HCT116 (cell line): Measurements from ENCODE around the gene FOSB. TPM values are rescaled to one million over a fixed set of nuclear protein-coding genes. Genes with fewer than 3 reads are reported as not detected.

Source experiments
- ATAC-seq: fragments of 200-7000 bp; cut with Tn5 transposase; 2 replicates; pipeline ENCODE4 v1.9.1; 2020; ENCODE audit warnings: mild to moderate bottlenecking, moderate library complexity
- BruUV-seq: library from RNA; stranded (reverse); fragments of 400-500 nt; replicated peaks from 2 replicates; lab custom pipeline; 2021; lab: Mats Ljungman, UMichigan
- CTCF ChIA-PET: fragments of 300-600 bp; sonication (Branson Sonifier 250); formaldehyde crosslinking; loops from one replicate; lab custom pipeline; 2021; ENCODE audit warnings: antibody characterized with exemption; lab: Charles Lee
- POLR2A ChIA-PET: fragments of 300-600, 350-600 bp; sonication (Branson Sonifier 250); formaldehyde crosslinking; loops from one replicate; lab custom pipeline; 2021; ENCODE audit warnings: antibody characterized with exemption; lab: Charles Lee
- RAD21 ChIA-PET, 2 experiments: fragments of 300-600 bp; sonication (Branson Sonifier 250); formaldehyde crosslinking; loops; one replicate each; lab custom pipeline; 2023; ENCODE audit warnings: low total read pairs in 2 of 2; ENCODE audit not compliant: uncharacterized antibody in 2 of 2, unreplicated experiment in 2 of 2, low non-redundant PET in 1 of 2; lab: Charles Lee
- DNase-seq: peaks from one replicate; pipeline ENCODE4 v3.0.0-alpha.2; 2010; ENCODE audit warnings: low read depth, low spot score
- H2AFZ ChIP-seq: fragments of 200-600 bp; shearing (Covaris generic), sonication (generic); 2 replicates; pipeline ENCODE4 v1.6.1; 2017; ENCODE audit warnings: low read depth, mixed run types, mixed read lengths, antibody characterized with exemption, low read length; ENCODE audit not compliant: poor library complexity, severe bottlenecking
- H3K27ac ChIP-seq: 2 replicates; pipeline ENCODE4 v1.5.1; 2012; ENCODE audit warnings: low read depth, low read length
- H3K27me3 ChIP-seq: fragments of 200-600 bp; sonication (generic); 2 replicates; pipeline ENCODE4 v1.6.1; 2016; ENCODE audit warnings: mixed run types, low read length, mixed read lengths; ENCODE audit not compliant: insufficient read depth
- H3K36me3 ChIP-seq, 2 experiments: fragments of 200-500 bp in 1 of 2; fragments of 200-600 bp in 1 of 2; sonication (Bioruptor generic) in 1 of 2; sonication (generic) in 1 of 2; 2 replicates each; pipeline versions ENCODE4 v1.5.1 to v1.6.1; 2014 to 2016; ENCODE audit warnings: low read length in 2 of 2, inconsistent platforms in 1 of 2, mixed read lengths in 1 of 2, mixed run types in 1 of 2; ENCODE audit not compliant: insufficient read depth in 2 of 2, control insufficient read depth in 1 of 2
- H3K4me1 ChIP-seq, 2 experiments: fragments of 200-600 bp in 1 of 2; sonication (generic) in 1 of 2; 2 replicates each; pipeline versions ENCODE4 v1.5.1 to v1.6.1; 2012 to 2017; ENCODE audit warnings: low read length in 2 of 2, inconsistent platforms in 1 of 2, mild to moderate bottlenecking in 1 of 2, mixed read lengths in 1 of 2, mixed run types in 1 of 2, moderate library complexity in 1 of 2; ENCODE audit not compliant: insufficient read depth in 2 of 2, control insufficient read depth in 1 of 2
- H3K4me2 ChIP-seq: fragments of 200-600 bp; sonication (generic); 2 replicates; pipeline ENCODE4 v1.6.1; 2017; ENCODE audit warnings: mixed run types, low read length, mixed read lengths
- H3K4me3 ChIP-seq, 2 experiments: fragments of 200-600 bp in 1 of 2; sonication (generic) in 1 of 2; replicated peaks in 1 of 2; 2 replicates each; pipeline ENCODE4 v1.5.1; 2011 to 2016; ENCODE audit warnings: low read length in 2 of 2, control low read depth in 1 of 2, low read depth in 1 of 2, mild to moderate bottlenecking in 1 of 2, mixed read lengths in 1 of 2, mixed run types in 1 of 2
- H3K79me2 ChIP-seq: fragments of 200-600 bp; sonication (generic); 2 replicates; pipeline ENCODE4 v1.6.1; 2017; ENCODE audit warnings: mild to moderate bottlenecking, mixed run types, low read length, moderate library complexity, mixed read lengths; ENCODE audit not compliant: insufficient read depth
- H3K9ac ChIP-seq: fragments of 200-600 bp; sonication (generic); 2 replicates; pipeline ENCODE4 v1.6.1; 2016; ENCODE audit warnings: low read length, mixed read lengths
- H3K9me2 ChIP-seq: fragments of 200-600 bp; sonication (generic), shearing (Covaris generic); 2 replicates; pipeline ENCODE4 v1.6.1; 2017; ENCODE audit warnings: mixed run types, mild to moderate bottlenecking, moderate library complexity; ENCODE audit not compliant: insufficient read depth
- H3K9me3 ChIP-seq, 2 experiments: fragments of 200-500 bp in 1 of 2; fragments of 200-600 bp in 1 of 2; sonication (Bioruptor generic) in 1 of 2; sonication (generic) in 1 of 2; 2 replicates each; pipeline ENCODE4 v1.6.1; 2014 to 2017; ENCODE audit warnings: low read length in 2 of 2, mixed read lengths in 2 of 2, inconsistent platforms in 1 of 2, low read depth in 1 of 2, mild to moderate bottlenecking in 1 of 2, mixed run types in 1 of 2, moderate library complexity in 1 of 2; ENCODE audit not compliant: control insufficient read depth in 1 of 2, insufficient read depth in 1 of 2
- H4K20me1 ChIP-seq: fragments of 200-600 bp; sonication (generic), shearing (Covaris generic); 2 replicates; pipeline ENCODE4 v1.6.1; 2017; ENCODE audit warnings: mixed run types, mild to moderate bottlenecking, moderate library complexity; ENCODE audit not compliant: insufficient read depth
- CEBPB ChIP-seq: IDR thresholded peaks from 2 replicates; pipeline ENCODE4 v1.6.1; 2012; ENCODE audit warnings: low read depth
- ELF1 ChIP-seq: IDR thresholded peaks from 2 replicates; pipeline ENCODE4 v1.6.1; 2012; ENCODE audit warnings: low read depth, borderline replicate concordance
- FOSL1 ChIP-seq: IDR thresholded peaks from 2 replicates; pipeline ENCODE4 v1.6.1; 2012; ENCODE audit warnings: low read depth
- JUND ChIP-seq: IDR thresholded peaks from 2 replicates; pipeline ENCODE4 v1.6.1; 2012
- MAX ChIP-seq: IDR thresholded peaks from 2 replicates; pipeline ENCODE4 v1.6.1; 2012
- POLR2A ChIP-seq: IDR thresholded peaks from 2 replicates; pipeline ENCODE4 v1.7.0; 2011; ENCODE audit warnings: borderline replicate concordance; ENCODE audit not compliant: insufficient read depth, insufficient read length; ENCODE audit errors: extremely low read depth
- POLR2AphosphoS5 ChIP-seq: IDR thresholded peaks from 2 replicates; pipeline ENCODE4 v1.6.1; 2011; ENCODE audit warnings: mild to moderate bottlenecking, low read depth, low read length, moderate library complexity
- SP1 ChIP-seq: IDR thresholded peaks from 2 replicates; pipeline ENCODE4 v1.6.1; 2012; ENCODE audit warnings: low read depth
- TCF7L2 ChIP-seq: IDR thresholded peaks from 2 replicates; pipeline ENCODE4 v1.7.0; 2011; ENCODE audit warnings: borderline replicate concordance, inconsistent platforms; ENCODE audit not compliant: insufficient read depth, insufficient read length; ENCODE audit errors: extremely low read depth
- YY1 ChIP-seq: IDR thresholded peaks from 2 replicates; pipeline ENCODE4 v1.6.1; 2011; ENCODE audit warnings: low read length, low read depth, moderate library complexity, mild to moderate bottlenecking; ENCODE audit not compliant: insufficient replicate concordance; ENCODE audit errors: extremely low read depth
- ZFX ChIP-seq: fragments of 450-650 bp; IDR thresholded peaks from 2 replicates; pipeline ENCODE4 v1.6.1; 2017
- ZNF274 ChIP-seq: fragments of 200-500 bp; sonication (Bioruptor generic); IDR thresholded peaks from 2 replicates; pipeline ENCODE4 v1.6.1; 2014; ENCODE audit warnings: mild to moderate bottlenecking, low read depth, low read length, inconsistent platforms
- intact Hi-C: fragments of 100-400 bp; cut with micrococcal nuclease; formaldehyde crosslinking; loops from 2 replicates; pipeline ENCODE4 v1.10.0; 2022
- total RNA-seq: library from RNA; stranded (reverse); gene quantifications from one replicate; pipeline ENCODE4 v1.2.1, GENCODE V29; 2021; ENCODE audit not compliant: unreplicated experiment
- TF ChIP-seq, protein P1 (sequence below): IDR thresholded peaks from 2 replicates; pipeline ENCODE4 v1.6.1; 2011; ENCODE audit warnings: mild to moderate bottlenecking, low read length, moderate library complexity; ENCODE audit not compliant: insufficient replicate concordance; ENCODE audit errors: extremely low read depth

The FOSB gene
- total RNA-seq, 1 experiment from 2014 or later = 12.6 TPM

DNA sequence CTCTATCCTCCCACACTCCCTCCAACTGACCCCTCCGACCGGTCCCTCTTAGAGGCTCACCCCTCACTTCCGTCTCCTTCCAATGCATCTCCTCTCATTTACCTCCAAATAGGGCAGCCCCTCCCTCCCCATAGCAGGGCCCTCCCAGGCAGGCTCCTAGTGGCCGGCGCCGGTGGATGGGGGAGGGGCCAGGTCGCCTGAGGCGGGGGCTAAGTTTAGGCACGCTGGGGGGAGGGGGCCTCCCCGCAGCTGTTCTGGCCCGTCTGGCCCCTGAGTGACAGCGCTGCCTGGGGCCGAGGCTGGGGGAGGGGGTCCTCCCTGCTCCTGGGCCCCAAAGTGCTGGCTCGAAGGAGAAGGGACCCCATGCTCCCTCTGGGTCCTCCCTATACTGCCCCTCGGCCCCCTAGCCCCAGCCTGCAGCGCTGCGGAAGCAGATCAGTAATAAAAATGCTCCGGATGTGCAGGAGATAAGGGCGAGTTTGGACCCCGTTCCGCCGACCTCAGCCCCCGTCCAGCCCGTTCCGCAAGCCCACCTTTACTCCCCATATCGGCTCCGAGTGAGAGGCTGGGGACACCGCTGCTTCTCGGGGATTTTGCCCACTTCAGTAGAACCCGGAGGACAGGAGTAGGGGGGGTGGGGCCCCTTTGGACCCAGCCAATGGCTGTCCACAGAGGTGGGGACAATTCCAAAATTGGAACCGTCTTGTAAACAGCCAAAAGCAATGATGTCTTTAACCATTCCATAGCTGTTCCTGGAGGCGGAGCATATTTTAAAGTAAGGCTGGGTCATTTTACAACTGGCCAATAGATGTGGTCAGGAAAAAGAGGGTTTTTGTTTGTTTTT lies 25.1 kb downstream of the FOSB start:
- no peak for TF ChIP-seq TCF7L2
- peak; percentile 25; the same call in 1 of the 2 replicates for TF ChIP-seq SP1
- peak; percentile 47 for TF ChIP-seq POLR2AphosphoS5
- ChIA-PET CTCF (interaction anchor here (0.6 to 5.3 kb wide), 9 partner anchors 8 to 149 kb away, joined by 3 to 33 read pairs (median 3); partner anchors contain the start of gene FOSB), POLR2A (no interaction called here), RAD21 (interaction anchor here in 1 of 2 experiments (0.6 kb wide), 1 partner anchor 14 kb away, joined by 3 read pairs; no protein-coding TSS in a partner anchor)
- H3K9ac ChIP-seq = peak overlapping the region; percentile 53
- no peaks in the 10 kb centered on the region for H3K36me3 ChIP-seq
- H4K20me1 ChIP-seq = no peaks in the 10 kb centered on the region
- peak overlapping the region; percentile 74 for H3K4me2 ChIP-seq
- H3K27ac ChIP-seq = peak overlapping the region; percentile 68
- H3K9me2 ChIP-seq = no peaks in the 10 kb centered on the region
- peaks cover 10% of the 10 kb centered on the region; the same call in 1 of the 2 replicates for H3K27me3 ChIP-seq
- BruUV-seq = TSS peak; percentile 63
- DNase-seq = peak; percentile 72
- H3K79me2 ChIP-seq = no peaks in the 10 kb centered on the region
- H3K9me3 ChIP-seq = no peaks in the 10 kb centered on the region
- peak overlapping the region; percentile 59 to 63 for H3K4me3 ChIP-seq
- H3K4me1 ChIP-seq = peaks cover 13 to 39% of the 10 kb centered on the region in 2 experiments
- intact Hi-C loops = loop anchor here (2.0 kb wide), 1 partner anchor 150 kb away; no protein-coding TSS in a partner anchor
- H2AFZ ChIP-seq = peak overlapping the region; percentile 55
- peak; percentile 64 for ATAC-seq

DNA sequence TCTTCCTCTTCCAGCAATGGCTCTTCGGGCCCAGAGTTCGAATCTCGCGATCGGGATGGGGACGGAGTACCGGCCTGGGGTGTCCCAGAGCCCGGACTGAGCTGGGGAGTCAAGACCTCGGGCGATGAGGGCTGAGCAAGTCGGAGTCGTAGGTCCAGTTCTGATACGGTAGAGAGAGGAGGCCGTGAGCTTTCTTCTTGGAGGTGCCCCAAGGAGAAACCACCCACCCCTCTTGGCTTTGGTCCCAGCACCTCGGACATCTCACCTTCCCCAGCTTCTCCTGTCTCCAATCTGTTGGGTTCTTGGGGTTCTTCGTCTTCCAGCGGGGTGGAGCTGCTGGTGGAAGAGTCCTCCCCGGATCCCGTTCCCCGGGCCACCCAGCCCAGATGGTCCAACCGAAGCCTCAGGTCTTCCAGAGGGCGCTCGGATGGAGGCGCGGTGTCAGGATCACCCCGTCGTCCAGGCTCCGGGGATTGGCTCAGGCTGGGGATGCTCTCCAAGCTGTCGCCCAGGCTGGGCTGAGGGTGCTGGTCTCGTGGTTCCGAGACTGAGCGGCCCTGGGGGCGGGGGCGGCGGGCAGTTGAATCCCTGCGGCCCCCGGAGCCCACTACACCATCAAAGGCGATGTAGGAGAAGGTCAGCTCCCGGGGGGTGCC lies 26.6 kb downstream of the FOSB start:
- TF ChIP-seq POLR2AphosphoS5 = no peak
- TF ChIP-seq ELF1 = no peak
- TF ChIP-seq TCF7L2 = no peak
- no peak for TF ChIP-seq JUND
- no peak for TF ChIP-seq ZFX
- TF ChIP-seq ZNF274 = no peak
- TF ChIP-seq MAX = no peak
- TF ChIP-seq FOSL1 = no peak
- no peak for TF ChIP-seq CEBPB
- TF ChIP-seq YY1 = no peak
- TF ChIP-seq, protein P1, sequence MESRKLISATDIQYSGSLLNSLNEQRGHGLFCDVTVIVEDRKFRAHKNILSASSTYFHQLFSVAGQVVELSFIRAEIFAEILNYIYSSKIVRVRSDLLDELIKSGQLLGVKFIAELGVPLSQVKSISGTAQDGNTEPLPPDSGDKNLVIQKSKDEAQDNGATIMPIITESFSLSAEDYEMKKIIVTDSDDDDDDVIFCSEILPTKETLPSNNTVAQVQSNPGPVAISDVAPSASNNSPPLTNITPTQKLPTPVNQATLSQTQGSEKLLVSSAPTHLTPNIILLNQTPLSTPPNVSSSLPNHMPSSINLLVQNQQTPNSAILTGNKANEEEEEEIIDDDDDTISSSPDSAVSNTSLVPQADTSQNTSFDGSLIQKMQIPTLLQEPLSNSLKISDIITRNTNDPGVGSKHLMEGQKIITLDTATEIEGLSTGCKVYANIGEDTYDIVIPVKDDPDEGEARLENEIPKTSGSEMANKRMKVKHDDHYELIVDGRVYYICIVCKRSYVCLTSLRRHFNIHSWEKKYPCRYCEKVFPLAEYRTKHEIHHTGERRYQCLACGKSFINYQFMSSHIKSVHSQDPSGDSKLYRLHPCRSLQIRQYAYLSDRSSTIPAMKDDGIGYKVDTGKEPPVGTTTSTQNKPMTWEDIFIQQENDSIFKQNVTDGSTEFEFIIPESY = no peak
- TF ChIP-seq POLR2A = no peak
- TF ChIP-seq SP1 = no peak
- Histone ChIP-seq H2AFZ (no peak overlapping the region), H3K27ac (no peak overlapping the region), H4K20me1 (no peaks in the 10 kb centered on the region), H3K9ac (no peak overlapping the region), H3K9me3 (no peaks in the 10 kb centered on the region), H3K4me2 (peak overlapping the region; percentile 74), H3K4me1 (peaks cover 19 to 47% of the 10 kb centered on the region in 2 experiments), H3K9me2 (no peaks in the 10 kb centered on the region), H3K27me3 (peaks cover 10% of the 10 kb centered on the region; the same call in 1 of the 2 replicates), H3K36me3 (no peaks in the 10 kb centered on the region), H3K4me3 (no peak overlapping the region), H3K79me2 (no peaks in the 10 kb centered on the region)
- DNase-seq (no peak), ATAC-seq (no peak)
- ChIA-PET CTCF (interaction anchor here (0.9 to 5.3 kb wide), 2 partner anchors 9 to 66 kb away, joined by 3 to 33 read pairs; no protein-coding TSS in a partner anchor), RAD21 (no interaction called here), POLR2A (no interaction called here)
- BruUV-seq = no TSS peak
- intact Hi-C loops = no loop called here
